Iris pigment epithelial cell (primary cell): ENCODE measurements around the gene HIVEP3.

Source experiments
- DNase-seq: peaks from one replicate; pipeline ENCODE4 v3.0.0-alpha.2; 2011; ENCODE audit warnings: low read depth

The HIVEP3 gene

DNA sequence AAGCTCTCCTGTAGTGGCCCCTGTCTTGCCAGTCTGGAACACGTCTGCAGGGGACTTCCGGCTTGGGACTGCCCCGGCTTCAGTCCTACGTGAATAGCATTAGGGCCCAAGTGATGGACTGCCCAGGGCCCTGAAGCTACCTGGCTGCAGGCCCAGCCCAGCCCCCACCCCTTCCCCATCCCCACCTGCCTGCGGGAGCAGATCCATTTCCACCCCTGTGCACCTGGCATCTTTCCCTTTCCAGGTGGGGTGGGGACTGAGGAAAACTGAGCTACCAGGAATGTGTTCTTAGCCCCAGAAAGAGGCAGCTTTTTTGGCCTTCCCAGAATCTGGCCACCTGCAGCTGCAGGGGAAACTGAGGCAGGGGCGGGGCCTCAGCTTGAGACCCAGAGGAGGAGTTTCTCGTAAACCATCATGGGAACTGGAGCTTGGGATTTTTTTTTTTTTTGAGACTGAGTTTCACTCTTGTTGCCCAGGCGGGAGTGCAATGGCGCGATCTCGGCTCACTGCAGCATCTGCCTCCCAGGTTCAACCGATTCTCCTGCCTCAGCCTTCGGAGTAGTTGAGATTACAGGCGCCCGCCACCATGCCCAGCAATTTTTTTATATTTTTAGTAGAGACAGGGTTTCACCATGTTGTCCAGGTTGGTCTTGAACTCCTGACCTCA is 437.5 kb downstream of the HIVEP3 start:
- DNase-seq: no peak

- no peak for DNase-seq
These were observed 438.3 kb downstream of the HIVEP3 start for GRCh38 chr1:41480204-41481108.

DNA sequence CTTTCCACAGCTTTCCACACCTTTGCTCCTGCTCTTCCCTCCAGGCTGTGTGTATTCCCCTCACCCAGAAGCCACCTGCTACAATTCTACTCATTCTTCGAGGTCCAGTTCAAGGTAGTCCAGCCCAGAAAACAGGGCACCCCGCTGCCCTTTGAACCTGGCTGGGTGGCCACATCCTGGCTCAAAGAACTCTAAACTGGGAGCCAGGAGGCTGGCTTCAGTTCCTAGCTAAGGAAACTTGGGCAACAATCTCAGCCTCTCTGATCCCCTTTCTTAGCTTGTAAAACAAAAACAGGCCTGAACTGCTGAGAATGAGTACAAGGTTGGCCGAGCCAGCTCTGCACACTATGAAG is 438.9 kb downstream of the HIVEP3 start:
- no peak for DNase-seq

GRCh38 chr1:41479000-41479807 is 439.5 kb downstream of the HIVEP3 start:
- DNase-seq: no peak

- DNase-seq: no peak
These were observed 440.5 kb downstream of the HIVEP3 start for GRCh38 chr1:41478118-41478748.

- no peak for DNase-seq
These were observed 441.8 kb downstream of the HIVEP3 start for GRCh38 chr1:41476807-41477361.

DNA sequence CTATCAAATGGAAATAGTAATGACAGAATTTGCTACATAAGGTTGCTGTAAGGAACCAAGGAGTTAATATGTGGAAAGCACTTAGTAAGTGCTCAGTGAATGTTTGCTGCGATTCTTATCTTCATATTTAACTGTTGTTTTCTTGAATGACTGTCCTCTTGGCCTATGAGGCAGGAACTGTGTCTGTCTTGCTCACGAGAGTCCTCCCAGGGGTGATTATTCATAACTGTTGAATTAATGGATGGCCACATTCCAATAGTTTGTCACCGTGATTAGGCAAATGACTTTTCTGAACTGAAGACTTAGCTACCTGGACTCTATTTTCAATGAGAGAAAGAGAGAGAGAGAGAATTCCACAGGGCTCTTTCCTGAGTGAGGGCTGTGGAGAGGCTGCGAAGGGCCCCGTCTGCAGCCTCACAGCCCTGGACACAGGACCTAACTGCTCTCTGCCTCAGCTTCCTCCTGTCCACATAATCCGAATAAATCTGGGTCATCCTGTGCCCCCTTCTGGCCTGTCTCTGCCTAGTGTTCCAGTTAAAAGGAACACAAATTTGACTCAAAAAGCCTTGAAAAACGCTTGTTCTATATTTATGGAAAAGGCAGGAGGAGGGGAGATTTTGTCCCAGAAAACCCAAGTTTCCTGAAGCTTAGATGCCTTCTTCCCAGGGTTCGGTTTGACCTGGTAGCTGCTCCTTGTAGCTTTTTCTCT is 442.7 kb downstream of the HIVEP3 start:
- peak; percentile 35 for DNase-seq

DNA sequence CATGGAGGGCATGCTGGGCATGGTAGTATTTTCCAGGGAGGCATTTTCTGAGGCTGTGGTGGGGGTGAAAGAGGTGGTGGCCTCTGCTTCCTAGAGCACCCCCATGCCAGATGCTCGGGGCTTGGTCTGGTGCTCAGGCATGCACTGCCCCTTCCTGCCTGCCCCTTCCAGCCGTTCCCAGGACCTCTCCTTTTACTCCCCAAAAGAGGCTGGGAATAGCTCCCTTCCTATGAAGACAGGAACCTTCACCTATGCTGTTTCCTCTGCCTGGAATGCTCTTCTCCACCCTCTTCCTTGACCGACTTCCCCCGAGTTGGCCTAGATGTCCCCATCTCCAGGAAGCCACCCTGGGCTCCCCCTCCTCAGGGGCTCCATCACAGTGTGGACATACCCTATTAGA is 443.4 kb downstream of the HIVEP3 start:
- no peak for DNase-seq

GRCh38 chr1:41474490-41475271 is 444.0 kb downstream of the HIVEP3 start:
- no peak for DNase-seq

DNA sequence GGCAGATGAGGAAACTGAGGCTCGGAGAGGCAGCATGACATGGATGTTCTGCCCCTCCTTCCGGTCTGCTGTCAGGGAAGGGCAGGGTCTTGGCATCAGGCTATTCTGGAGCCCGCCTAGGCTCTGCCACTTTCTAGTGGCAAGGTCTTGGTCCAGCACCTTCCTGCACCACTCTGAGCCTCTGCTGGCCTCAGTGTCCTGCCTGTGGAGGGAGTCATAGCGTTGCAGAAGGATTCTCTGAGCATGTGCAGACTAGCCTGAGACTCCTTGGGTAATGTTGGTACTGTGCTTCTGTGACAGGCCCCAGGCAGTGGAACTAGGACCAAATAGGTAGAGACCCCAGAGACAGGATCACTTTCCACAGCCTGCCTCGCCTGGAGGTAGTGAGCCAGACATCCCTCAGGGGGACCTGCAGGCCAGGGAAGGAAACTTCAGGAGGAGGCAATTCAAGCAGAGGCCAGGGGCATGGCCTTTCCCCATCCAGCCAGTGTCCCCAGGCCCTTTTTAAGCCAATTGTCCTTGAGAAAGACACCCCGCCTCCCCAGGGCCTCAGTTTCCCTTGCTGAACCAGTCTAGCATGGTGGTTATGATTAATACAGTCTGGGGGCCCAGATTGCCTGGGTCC is 444.9 kb downstream of the HIVEP3 start:
- DNase-seq: no peak

DNA sequence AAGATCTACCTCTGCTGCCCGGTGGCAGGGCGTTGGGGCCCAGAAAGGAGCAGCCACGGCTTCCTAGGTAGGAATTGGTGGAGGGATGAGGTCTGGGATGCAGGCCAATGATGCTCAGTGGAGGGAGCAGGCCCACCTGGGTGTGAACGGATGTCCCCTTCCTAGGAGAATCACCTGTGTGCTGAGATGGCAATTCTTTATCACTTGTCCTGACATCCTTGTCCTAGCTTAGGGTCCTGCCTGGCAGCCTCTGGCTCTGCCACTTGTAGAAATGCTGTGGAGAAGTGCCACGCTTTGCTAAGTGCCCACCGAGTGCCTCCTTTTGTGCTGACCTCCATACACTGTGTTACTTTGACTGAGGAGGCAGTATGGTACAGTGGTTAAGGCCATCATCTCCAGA is 447.1 kb downstream of the HIVEP3 start:
- no peak for DNase-seq

GRCh38 chr1:41469706-41470105 is 449.0 kb downstream of the HIVEP3 start:
- no peak for DNase-seq

GRCh38 chr1:41468122-41468762 is 450.5 kb downstream of the HIVEP3 start:
- DNase-seq: no peak

DNA sequence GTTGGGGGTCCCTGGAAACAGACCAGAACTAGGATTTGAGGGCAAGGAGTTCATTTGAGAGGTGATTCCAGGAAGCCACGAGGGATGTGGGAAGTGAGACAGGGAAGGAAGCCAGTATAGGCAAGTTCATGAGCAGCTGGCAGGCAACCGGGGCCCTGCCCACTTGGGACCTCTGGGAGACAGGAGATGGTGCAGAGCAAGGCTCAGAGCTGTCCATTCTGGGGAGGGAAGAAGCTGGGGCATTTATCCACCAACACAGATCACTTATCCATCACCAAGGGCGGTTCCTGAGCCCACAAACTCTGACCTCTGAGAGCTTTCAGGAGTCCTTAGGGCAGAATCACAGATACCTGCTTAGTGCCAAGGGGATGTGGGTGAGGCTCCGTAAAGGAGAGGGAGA is 451.0 kb downstream of the HIVEP3 start:
- DNase-seq: no peak

GRCh38 chr1:41466146-41466545 is 452.6 kb downstream of the HIVEP3 start:
- no peak for DNase-seq

GRCh38 chr1:41465741-41466140 is 453.0 kb downstream of the HIVEP3 start:
- no peak for DNase-seq

DNA sequence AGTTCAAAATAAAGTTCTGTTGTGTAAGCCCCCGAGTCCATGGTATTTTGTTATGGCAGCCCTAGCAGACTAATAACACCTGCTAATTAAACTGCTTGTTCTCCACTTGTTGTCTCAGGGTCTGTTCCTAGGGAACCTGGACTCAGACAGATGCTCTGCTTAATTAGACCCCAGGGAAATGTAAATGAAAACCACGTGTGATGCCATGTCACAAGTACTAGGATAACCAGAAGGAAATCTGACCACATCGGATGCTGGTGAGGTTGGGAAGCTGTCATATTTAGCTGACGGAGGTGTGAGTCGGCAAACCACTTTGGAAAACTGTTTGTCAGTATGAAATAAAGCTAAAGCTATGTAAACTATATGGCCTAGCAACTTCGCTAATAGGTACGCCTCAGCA is 453.8 kb downstream of the HIVEP3 start:
- DNase-seq: no peak

- no peak for DNase-seq
These were observed 455.2 kb downstream of the HIVEP3 start for GRCh38 chr1:41463516-41463915.

GRCh38 chr1:41462680-41463004 is 456.1 kb downstream of the HIVEP3 start:
- no peak for DNase-seq
